ENCODE measurements around the gene KHDC3L. TPM values are rescaled to one million over a fixed set of nuclear protein-coding genes. Genes with fewer than 3 reads are reported as not detected.

KHDC3L gene
- total and polyA plus RNA-seq, 2 of the 13 experiments (the other 11 are each of a cell fraction or from before 2014, with no cell fraction given): not detected

- FAIRE-seq (no peak), ATAC-seq (no peak), DNase-seq (ENCODE audit: low spot score) (no peak)
- no peak overlapping the region for H3K4me2 ChIP-seq (ENCODE audit: low read depth, low read length)
- no peaks in the 10 kb centered on the region for H4K20me1 ChIP-seq (ENCODE audit: insufficient read depth, low read length)
- H2AFZ ChIP-seq (ENCODE audit: low read length): no peak overlapping the region
- no TSS peak for BruUV-seq (replicated peaks)
- H3K36me3 ChIP-seq (replicated peaks in 1 of 2; ENCODE audit: control insufficient read depth in 1 of 2, insufficient read depth in 2 of 2, low read length in 2 of 2): no peaks in the 10 kb centered on the region
- H3K27me3 ChIP-seq (ENCODE audit: control insufficient read depth in 1 of 2, insufficient read depth in 2 of 2, low read length in 2 of 2): peaks cover 0 to 6% of the 10 kb centered on the region in 2 experiments; a peak in 2 of 5 replicates
- H3K4me1 ChIP-seq (ENCODE audit: insufficient read depth, low read length): no peaks in the 10 kb centered on the region
- H3K9me3 ChIP-seq (ENCODE audit: low read length): no peaks in the 10 kb centered on the region
- H3K27ac ChIP-seq (ENCODE audit: extremely low read length, insufficient read depth, low read length): no peak overlapping the region
- no peak overlapping the region for H3K9ac ChIP-seq (ENCODE audit: insufficient read depth, low read depth, low read length)
- in situ Hi-C loops (cut with HindIII; ENCODE audit: extremely low pct_ligation_motif_present, low pct_unique_long_range_greater_than_20kb): loop anchor here (5.0 kb wide), 1 partner anchor 42 kb away; no protein-coding TSS in a partner anchor
- H3K4me3 ChIP-seq (replicated peaks in 1 of 3; ENCODE audit: insufficient read depth in 1 of 3, low read depth in 2 of 3, low read length in 3 of 3): no peak overlapping the region
- 3% methylated on average over 3 of the region's 3 CpGs for WGBS (ENCODE audit: low lambda C conversion rate)
- no peaks in the 10 kb centered on the region for H3K79me2 ChIP-seq (ENCODE audit: insufficient read depth, low read length)
- intact Hi-C loops (cut with micrococcal nuclease; ENCODE audit: unreplicated experiment): no loop called here
- POLR2A ChIA-PET: no interaction called here
- CTCF ChIA-PET (ENCODE audit: low intra/inter-chr PET ratio, low total read pairs): no interaction called here
- TF ChIP-seq, protein P1, sequence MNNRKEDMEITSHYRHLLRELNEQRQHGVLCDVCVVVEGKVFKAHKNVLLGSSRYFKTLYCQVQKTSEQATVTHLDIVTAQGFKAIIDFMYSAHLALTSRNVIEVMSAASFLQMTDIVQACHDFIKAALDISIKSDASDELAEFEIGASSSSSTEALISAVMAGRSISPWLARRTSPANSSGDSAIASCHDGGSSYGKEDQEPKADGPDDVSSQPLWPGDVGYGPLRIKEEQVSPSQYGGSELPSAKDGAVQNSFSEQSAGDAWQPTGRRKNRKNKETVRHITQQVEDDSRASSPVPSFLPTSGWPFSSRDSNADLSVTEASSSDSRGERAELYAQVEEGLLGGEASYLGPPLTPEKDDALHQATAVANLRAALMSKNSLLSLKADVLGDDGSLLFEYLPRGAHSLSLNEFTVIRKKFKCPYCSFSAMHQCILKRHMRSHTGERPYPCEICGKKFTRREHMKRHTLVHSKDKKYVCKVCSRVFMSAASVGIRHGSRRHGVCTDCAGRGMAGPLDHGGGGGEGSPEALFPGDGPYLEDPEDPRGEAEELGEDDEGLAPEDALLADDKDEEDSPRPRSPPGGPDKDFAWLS (CRISPR knock-in tag; IDR thresholded peaks at IDR 0.05; ENCODE audit: borderline replicate concordance): no peak
- no peak for TF ChIP-seq ZNF776 (CRISPR knock-in tag; IDR thresholded peaks at IDR 0.05)
- no peak for TF ChIP-seq KMT2B (CRISPR knock-in tag; IDR thresholded peaks at IDR 0.05)
- no peak for TF ChIP-seq ZMYM2 (CRISPR knock-in tag; IDR thresholded peaks at IDR 0.05)
- TF ChIP-seq ZNF350 (CRISPR knock-in tag; IDR thresholded peaks at IDR 0.05; ENCODE audit: borderline replicate concordance, low read depth): no peak
- TF ChIP-seq ZNF33A (CRISPR knock-in tag; IDR thresholded peaks at IDR 0.05; ENCODE audit: borderline replicate concordance): no peak
- TF ChIP-seq XRCC5 (optimal IDR thresholded peaks at IDR 0.05; ENCODE audit: low read length): no peak
- no peak for TF ChIP-seq ZNF577 (CRISPR knock-in tag; IDR thresholded peaks at IDR 0.05; ENCODE audit: borderline replicate concordance, low read depth)
- TF ChIP-seq GRHL1 (CRISPR knock-in tag; conservative IDR thresholded peaks at IDR 0.05): no peak
- no peak for TF ChIP-seq ZSCAN30 (CRISPR knock-in tag; IDR thresholded peaks at IDR 0.05)
- TF ChIP-seq ZNF672 (CRISPR knock-in tag; IDR thresholded peaks at IDR 0.05): no peak
- TF ChIP-seq, protein P2, sequence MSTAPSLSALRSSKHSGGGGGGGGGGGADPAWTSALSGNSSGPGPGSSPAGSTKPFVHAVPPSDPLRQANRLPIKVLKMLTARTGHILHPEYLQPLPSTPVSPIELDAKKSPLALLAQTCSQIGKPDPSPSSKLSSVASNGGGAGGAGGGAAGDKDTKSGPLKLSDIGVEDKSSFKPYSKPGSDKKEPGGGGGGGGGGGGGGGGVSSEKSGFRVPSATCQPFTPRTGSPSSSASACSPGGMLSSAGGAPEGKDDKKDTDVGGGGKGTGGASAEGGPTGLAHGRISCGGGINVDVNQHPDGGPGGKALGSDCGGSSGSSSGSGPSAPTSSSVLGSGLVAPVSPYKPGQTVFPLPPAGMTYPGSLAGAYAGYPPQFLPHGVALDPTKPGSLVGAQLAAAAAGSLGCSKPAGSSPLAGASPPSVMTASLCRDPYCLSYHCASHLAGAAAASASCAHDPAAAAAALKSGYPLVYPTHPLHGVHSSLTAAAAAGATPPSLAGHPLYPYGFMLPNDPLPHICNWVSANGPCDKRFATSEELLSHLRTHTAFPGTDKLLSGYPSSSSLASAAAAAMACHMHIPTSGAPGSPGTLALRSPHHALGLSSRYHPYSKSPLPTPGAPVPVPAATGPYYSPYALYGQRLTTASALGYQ (CRISPR knock-in tag; IDR thresholded peaks at IDR 0.05): no peak
- TF ChIP-seq ZNF816 (CRISPR knock-in tag; IDR thresholded peaks at IDR 0.05; ENCODE audit: borderline replicate concordance): no peak
Measured at GRCh38 chr6:73329201-73329600, 33.3 kb upstream of the KHDC3L start.
